H1 (cell line): Measurements from ENCODE around the gene GNG7.

Experiments
- BCL11A ChIP-seq, 2 experiments: IDR thresholded peaks; one replicate each; pipeline ENCODE4 v1.6.1; 2011; ENCODE audit warnings: low read depth in 2 of 2, low read length in 2 of 2, mild to moderate bottlenecking in 2 of 2
- CEBPB ChIP-seq: IDR thresholded peaks from 2 replicates; pipeline ENCODE4 v1.6.1; 2012; ENCODE audit warnings: low read depth, low read length
- CTCF ChIP-seq, 3 experiments: IDR thresholded peaks; 1 replicate in 2 of 3; 2 replicates in 1 of 3; pipeline versions ENCODE4 v1.5.1 to v1.6.1; 2011; ENCODE audit warnings: low read length in 3 of 3, mild to moderate bottlenecking in 3 of 3, inconsistent platforms in 2 of 3, low read depth in 1 of 3, moderate library complexity in 1 of 3; ENCODE audit not compliant: insufficient read depth in 1 of 3; ENCODE audit errors: control extremely low read depth in 1 of 3
- EZH2 ChIP-seq: fragments of 200-600 bp; sonication (generic); IDR thresholded peaks from 2 replicates; pipeline ENCODE4 v1.7.1; 2012; ENCODE audit warnings: low read depth, mild to moderate bottlenecking, moderate library complexity, low read length, inconsistent platforms; ENCODE audit not compliant: severe bottlenecking
- GABPA ChIP-seq: IDR thresholded peaks from 2 replicates; pipeline ENCODE4 v1.6.1; 2011; ENCODE audit warnings: mild to moderate bottlenecking, low read length, moderate library complexity, borderline replicate concordance; ENCODE audit not compliant: insufficient read depth
- JUN ChIP-seq: IDR thresholded peaks from 2 replicates; pipeline ENCODE4 v1.6.1; 2011; ENCODE audit warnings: low read depth, mild to moderate bottlenecking, improper control_type of control experiment, low read length
- MAX ChIP-seq: IDR thresholded peaks from 2 replicates; pipeline ENCODE4 v1.6.1; 2012; ENCODE audit warnings: inconsistent platforms
- POLR2A ChIP-seq, 2 experiments: IDR thresholded peaks; 1 replicate in 1 of 2; 2 replicates in 1 of 2; pipeline ENCODE4 v1.6.1; 2011; ENCODE audit warnings: low read depth in 2 of 2, low read length in 2 of 2, mild to moderate bottlenecking in 2 of 2; ENCODE audit errors: control extremely low read depth in 1 of 2
- POLR2AphosphoS5 ChIP-seq: IDR thresholded peaks from 2 replicates; pipeline ENCODE4 v1.6.1; 2011; ENCODE audit warnings: low read depth, low read length
- RFX5 ChIP-seq: IDR thresholded peaks from 2 replicates; pipeline ENCODE4 v1.6.1; 2011; ENCODE audit warnings: low read depth, low read length, improper control_type of control experiment, borderline replicate concordance
- SP1 ChIP-seq: IDR thresholded peaks from 2 replicates; pipeline ENCODE4 v1.6.1; 2011; ENCODE audit warnings: low read depth, low read length
- SP4 ChIP-seq: IDR thresholded peaks from 2 replicates; pipeline ENCODE4 v1.6.1; 2012; ENCODE audit warnings: low read length, inconsistent platforms

- no peak for TF ChIP-seq CTCF (IDR thresholded peaks at IDR 0.05; ENCODE audit: control extremely low read depth in 1 of 3, insufficient read depth in 1 of 3, low read depth in 1 of 3, low read length in 3 of 3)
- no peak for TF ChIP-seq POLR2AphosphoS5
- TF ChIP-seq RFX5, result no peak
- no peak for TF ChIP-seq BCL11A (IDR thresholded peaks at IDR 0.05; ENCODE audit: low read depth in 2 of 2, low read length in 2 of 2)
- TF ChIP-seq SP4, result no peak
- no peak for TF ChIP-seq POLR2A (IDR thresholded peaks at IDR 0.05; ENCODE audit: control extremely low read depth in 1 of 2, low read depth in 2 of 2, low read length in 2 of 2)
- TF ChIP-seq SP1, result no peak
- TF ChIP-seq CEBPB, result no peak
- no peak for TF ChIP-seq MAX
- TF ChIP-seq EZH2, result no peak
- TF ChIP-seq JUN, result no peak
- TF ChIP-seq GABPA, result no peak
These were observed 78.7 kb downstream of the GNG7 start for GRCh38 chr19:2623798-2624197.
